SH-SY5Y (cell line): ENCODE measurements around the gene NBEAL2.

Experiments used
- GATA2 ChIP-seq: IDR thresholded peaks from 2 replicates; pipeline ENCODE4 v1.6.1; 2011; ENCODE audit warnings: mild to moderate bottlenecking, low read depth, low read length
- GATA3 ChIP-seq: IDR thresholded peaks from 2 replicates; pipeline ENCODE4 v1.6.1; 2011; ENCODE audit warnings: low read depth, mild to moderate bottlenecking, low read length, moderate library complexity

- TF ChIP-seq GATA2 = no peak
- TF ChIP-seq GATA3 = no peak
These were observed 12.1 kb downstream of the NBEAL2 start for GRCh38 chr3:46991406-46992165.
